ENCODE data around the gene SLC22A7. TPM values are rescaled to one million over a fixed set of nuclear protein-coding genes. Genes with fewer than 3 reads are reported as not detected.

The SLC22A7 gene
- total RNA-seq, 6 experiments from 2014 or later: not detected

DNA sequence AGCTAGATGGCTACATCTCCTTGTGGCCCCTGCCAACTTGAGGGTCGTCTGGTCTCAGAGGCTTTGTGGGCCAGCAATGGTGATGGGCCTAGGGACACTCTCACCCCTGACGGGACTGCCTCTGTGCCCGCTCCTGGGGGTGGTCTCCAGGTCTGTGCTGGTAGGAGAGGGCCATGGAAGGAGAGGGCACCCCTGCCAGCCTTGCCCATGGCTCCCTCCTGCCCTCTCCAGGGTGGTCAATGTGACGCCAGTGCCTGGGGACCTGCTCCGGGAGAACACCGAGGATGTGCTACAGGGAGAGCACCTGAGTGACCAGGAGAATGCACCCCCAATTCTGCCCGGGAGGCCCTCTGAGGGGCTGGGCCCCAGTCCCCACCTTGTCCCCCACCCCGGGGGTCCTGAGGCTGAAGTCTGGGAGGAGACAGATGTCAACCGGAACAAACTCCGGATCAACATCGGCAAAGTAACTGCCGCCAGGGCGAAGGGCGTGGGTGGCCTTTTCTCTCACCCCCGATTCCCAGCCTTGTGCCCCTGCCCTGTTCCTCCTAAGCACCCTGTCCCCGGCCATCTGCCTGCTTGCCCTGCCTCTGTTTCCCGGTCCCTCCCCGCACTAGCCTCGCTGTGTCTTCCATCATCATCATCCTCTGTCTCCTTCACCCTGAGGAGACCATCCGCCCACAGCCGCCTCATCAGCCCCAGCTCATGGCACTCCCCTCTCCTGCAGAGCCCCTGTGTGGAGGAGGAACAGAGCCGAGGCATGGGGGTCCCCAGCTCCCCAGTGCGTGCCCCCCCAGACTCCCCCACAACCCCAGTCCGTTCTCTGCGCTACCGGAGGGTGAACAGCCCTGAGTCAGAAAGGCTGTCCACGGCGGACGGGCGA, 39.0 kb upstream of the SLC22A7 start:
- DNase-seq: no peak
- TF ChIP-seq, protein P1, sequence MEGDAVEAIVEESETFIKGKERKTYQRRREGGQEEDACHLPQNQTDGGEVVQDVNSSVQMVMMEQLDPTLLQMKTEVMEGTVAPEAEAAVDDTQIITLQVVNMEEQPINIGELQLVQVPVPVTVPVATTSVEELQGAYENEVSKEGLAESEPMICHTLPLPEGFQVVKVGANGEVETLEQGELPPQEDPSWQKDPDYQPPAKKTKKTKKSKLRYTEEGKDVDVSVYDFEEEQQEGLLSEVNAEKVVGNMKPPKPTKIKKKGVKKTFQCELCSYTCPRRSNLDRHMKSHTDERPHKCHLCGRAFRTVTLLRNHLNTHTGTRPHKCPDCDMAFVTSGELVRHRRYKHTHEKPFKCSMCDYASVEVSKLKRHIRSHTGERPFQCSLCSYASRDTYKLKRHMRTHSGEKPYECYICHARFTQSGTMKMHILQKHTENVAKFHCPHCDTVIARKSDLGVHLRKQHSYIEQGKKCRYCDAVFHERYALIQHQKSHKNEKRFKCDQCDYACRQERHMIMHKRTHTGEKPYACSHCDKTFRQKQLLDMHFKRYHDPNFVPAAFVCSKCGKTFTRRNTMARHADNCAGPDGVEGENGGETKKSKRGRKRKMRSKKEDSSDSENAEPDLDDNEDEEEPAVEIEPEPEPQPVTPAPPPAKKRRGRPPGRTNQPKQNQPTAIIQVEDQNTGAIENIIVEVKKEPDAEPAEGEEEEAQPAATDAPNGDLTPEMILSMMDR (IDR thresholded peaks at IDR 0.05): no peak

DNA sequence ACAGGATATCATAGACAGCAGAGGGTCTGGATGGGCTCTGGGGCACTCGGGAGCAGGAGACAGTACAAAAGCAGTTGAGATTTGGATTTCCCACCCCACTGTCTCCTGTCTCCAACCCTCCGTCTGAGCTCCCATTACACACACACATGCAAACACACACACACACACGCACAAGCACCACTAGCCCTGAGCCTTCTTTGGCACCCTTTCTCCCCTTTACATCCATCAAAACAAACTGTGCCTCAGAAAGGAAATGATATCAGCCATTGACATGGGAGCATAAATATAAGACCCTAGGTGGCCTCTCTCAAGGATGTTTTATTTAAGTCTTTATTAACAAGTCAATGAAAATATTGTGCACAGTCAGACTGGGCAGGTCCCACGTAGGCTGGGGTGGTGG, 37.3 kb upstream of the SLC22A7 start:
- peaks cover 8% of the 10 kb centered on the region for H3K27me3 Mint-ChIP-seq (ENCODE audit: insufficient read depth)
- no peaks in the 10 kb centered on the region for H3K4me1 Mint-ChIP-seq (ENCODE audit: low read depth)
- no peaks in the 10 kb centered on the region for H3K9me3 Mint-ChIP-seq

More for the DNA sequence above, 39.0 kb upstream of the SLC22A7 start:
- no peak overlapping the region for H3K27ac Mint-ChIP-seq
- peaks cover 3% of the 10 kb centered on the region for H3K4me1 Mint-ChIP-seq (ENCODE audit: low read depth)
- H3K4me3 Mint-ChIP-seq: no peak overlapping the region
- H3K9me3 Mint-ChIP-seq: no peaks in the 10 kb centered on the region
- no peaks in the 10 kb centered on the region for H3K36me3 Mint-ChIP-seq (ENCODE audit: low read depth)
- H3K27me3 Mint-ChIP-seq (ENCODE audit: insufficient read depth): peaks cover 8% of the 10 kb centered on the region

DNA sequence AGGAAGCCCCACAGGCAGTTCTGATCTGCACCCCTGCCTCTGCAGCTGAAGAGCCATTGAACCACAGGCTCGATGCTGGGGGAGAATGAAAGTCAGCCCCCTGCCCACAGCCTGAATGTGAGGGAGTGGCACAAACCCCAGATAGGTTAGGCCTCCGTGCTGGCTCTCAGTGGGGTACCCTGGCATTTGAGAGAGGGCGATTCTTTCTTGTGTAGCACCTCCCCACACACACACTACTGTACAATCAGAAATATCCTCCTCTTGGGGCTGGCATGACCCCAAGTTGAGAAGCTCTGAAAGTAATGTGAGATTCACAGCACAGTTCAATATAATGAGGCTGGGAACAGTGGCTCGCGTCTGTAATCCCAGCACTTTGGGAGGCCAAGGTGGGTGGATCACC, 36.9 kb upstream of the SLC22A7 start:
- no peak for DNase-seq
- no peaks in the 10 kb centered on the region for H3K36me3 Mint-ChIP-seq (ENCODE audit: low read depth)
- H3K4me1 Mint-ChIP-seq (ENCODE audit: low read depth): no peaks in the 10 kb centered on the region
- peaks cover 9% of the 10 kb centered on the region for H3K27me3 Mint-ChIP-seq (ENCODE audit: insufficient read depth)
- no peak overlapping the region for H3K4me3 Mint-ChIP-seq
- H3K27ac Mint-ChIP-seq: no peak overlapping the region
- no peaks in the 10 kb centered on the region for H3K9me3 Mint-ChIP-seq
- TF ChIP-seq, protein P1 (IDR thresholded peaks at IDR 0.05): no peak

More for the DNA sequence above, 37.3 kb upstream of the SLC22A7 start:
- DNase-seq: no peak
- H3K27ac Mint-ChIP-seq: no peak overlapping the region
- no peak overlapping the region for H3K4me3 Mint-ChIP-seq
- no peaks in the 10 kb centered on the region for H3K36me3 Mint-ChIP-seq (ENCODE audit: low read depth)
- TF ChIP-seq, protein P1 (IDR thresholded peaks at IDR 0.05): no peak

DNA sequence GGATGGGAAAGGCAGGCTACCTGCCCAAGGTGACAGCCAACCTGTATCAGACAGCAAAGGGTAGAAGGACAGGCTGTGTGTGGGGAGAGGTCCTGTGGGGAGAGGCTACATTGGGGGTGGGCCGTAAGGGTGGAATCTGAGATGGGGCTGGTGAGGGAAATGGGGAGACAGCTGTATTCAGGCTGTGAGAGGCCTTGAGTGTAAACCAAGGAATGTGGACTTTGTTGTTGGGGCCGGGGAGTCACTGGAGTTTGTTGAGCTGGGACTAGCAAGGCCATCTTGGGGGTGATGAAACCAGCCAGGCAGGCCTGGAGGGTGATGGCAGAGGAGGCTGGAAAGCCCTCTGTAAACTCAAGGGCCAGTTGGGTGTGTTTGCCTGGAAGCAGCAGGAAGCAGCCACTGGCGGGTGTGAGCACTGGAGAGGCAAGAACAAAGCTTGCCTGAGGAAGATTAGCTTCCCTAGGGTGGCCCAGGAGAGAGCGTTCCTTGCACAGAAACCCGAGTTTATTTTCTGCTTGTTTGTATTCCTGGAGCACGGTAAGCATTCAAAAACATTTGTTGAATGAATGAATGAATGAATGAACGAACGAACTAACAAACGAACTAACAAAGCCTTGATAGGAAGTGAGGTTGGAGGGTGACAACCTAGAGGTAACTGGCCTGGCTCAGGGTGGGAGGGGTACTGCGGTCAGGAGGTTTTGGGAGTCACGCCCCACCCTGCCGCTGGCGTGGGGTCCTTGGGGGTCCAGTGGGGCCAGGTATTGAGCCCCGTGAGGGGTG, 35.9 kb upstream of the SLC22A7 start:
- H3K27ac Mint-ChIP-seq: no peak overlapping the region
- H3K4me3 Mint-ChIP-seq: no peak overlapping the region
- H3K9me3 Mint-ChIP-seq: no peaks in the 10 kb centered on the region
- H3K27me3 Mint-ChIP-seq (ENCODE audit: insufficient read depth): peaks cover 15% of the 10 kb centered on the region
- no peaks in the 10 kb centered on the region for H3K36me3 Mint-ChIP-seq (ENCODE audit: low read depth)
- DNase-seq: no peak
- TF ChIP-seq, protein P1 (IDR thresholded peaks at IDR 0.05): no peak
- H3K4me1 Mint-ChIP-seq (ENCODE audit: low read depth): no peaks in the 10 kb centered on the region

DNA sequence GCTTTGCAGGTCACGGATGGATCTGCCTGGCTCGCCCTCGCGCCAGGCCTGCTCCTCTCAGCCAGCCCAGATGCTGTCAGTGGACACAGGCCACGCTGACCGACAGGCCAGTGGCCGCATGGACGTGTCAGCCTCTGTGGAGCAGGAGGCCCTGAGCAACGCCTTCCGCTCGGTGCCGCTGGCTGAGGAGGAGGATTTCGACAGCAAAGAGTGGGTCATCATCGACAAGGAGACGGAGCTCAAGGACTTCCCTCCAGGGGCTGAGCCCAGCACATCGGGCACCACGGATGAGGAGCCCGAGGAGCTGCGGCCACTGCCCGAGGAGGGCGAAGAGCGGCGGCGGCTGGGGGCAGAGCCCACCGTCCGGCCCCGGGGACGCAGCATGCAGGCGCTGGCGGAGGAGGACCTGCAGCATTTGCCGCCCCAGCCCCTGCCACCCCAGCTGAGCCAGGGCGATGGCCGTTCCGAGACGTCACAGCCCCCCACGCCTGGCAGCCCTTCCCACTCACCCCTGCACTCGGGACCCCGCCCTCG, 35.2 kb upstream of the SLC22A7 start:
- H3K4me3 Mint-ChIP-seq: no peak overlapping the region
- no peak for DNase-seq
- peaks cover 20% of the 10 kb centered on the region for H3K27me3 Mint-ChIP-seq (ENCODE audit: insufficient read depth)
- no peaks in the 10 kb centered on the region for H3K36me3 Mint-ChIP-seq (ENCODE audit: low read depth)
- H3K27ac Mint-ChIP-seq: no peak overlapping the region
- no peaks in the 10 kb centered on the region for H3K4me1 Mint-ChIP-seq (ENCODE audit: low read depth)
- TF ChIP-seq, protein P1 (IDR thresholded peaks at IDR 0.05): no peak
- no peaks in the 10 kb centered on the region for H3K9me3 Mint-ChIP-seq

All from HFFc6 (cell line).